NT2/D1 (cell line): ENCODE data around the gene IRGM.
"Not testable (repeated sequence)": the region's sequence is repeated elsewhere in the genome, so short reads cannot be mapped to it uniquely, and the experiment has no call there.

Source experiments
- SUZ12 ChIP-seq: IDR thresholded peaks from 2 replicates; pipeline ENCODE4 v1.6.1; 2011; ENCODE audit not compliant: insufficient read length, insufficient read depth; ENCODE audit errors: extremely low read depth
- YY1 ChIP-seq: IDR thresholded peaks from 2 replicates; pipeline ENCODE4 v1.6.1; 2011; ENCODE audit not compliant: insufficient read length, insufficient read depth
- ZNF274 ChIP-seq: IDR thresholded peaks from 2 replicates; pipeline ENCODE4 v1.6.1; 2011; ENCODE audit warnings: mild to moderate bottlenecking, low read depth, low read length

DNA sequence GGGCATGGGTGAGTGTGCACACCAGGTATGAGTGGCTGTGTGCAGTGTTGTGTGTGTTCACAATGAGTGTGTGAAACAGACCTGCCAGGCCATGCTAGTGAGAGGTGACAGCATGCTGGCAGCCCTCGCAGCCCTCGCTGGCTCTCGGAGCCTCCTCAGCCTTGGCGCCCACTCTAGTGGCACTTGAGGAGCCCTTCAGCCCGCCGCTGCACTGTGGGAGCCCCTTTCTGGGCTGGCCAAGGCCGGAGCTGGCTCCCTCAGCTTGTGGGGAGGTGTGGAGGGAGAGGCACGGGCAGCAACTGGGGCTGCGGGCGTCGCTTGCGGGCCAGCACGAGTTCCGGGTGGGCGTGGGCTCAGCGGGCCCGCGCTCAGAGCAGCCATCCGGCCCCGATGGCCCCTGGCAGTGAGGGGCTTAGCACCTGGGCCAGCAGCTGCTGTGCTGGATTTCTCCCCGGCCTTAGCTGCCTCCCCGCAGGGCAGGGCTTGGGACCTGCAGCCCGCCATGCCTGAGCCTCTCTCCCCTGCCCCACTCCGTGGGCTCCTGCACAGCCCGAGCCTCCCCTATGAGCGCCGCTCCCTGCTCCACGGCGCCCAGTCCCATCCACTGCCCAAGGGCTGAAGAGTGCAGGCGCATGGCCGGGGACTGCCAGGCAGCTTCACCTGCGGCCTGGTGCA lies 999 bp upstream of the IRGM start:
- not testable (repeated sequence) for TF ChIP-seq YY1, ZNF274, SUZ12
